GM13977 (cell line): Measurements from ENCODE around the gene RCAN2.
A peak's percentile ranks its signal among the peaks of the same experiment; 100 is the strongest.

ENCODE experiments used
- DNase-seq: peaks from one replicate; pipeline ENCODE4 v3.0.0; 2012; ENCODE audit warnings: low spot score
- CTCF ChIP-seq: IDR thresholded peaks from 2 replicates; pipeline ENCODE4 v1.5.1; 2012; ENCODE audit warnings: mild to moderate bottlenecking, control low read depth; ENCODE audit not compliant: insufficient read depth; ENCODE audit errors: extremely low read depth, missing control alignments
- in situ Hi-C: fragments of 300-500 bp; cut with MboI; formaldehyde crosslinking; loops from one replicate; pipeline ENCODE4 v1.12.0; 2022; ENCODE audit warnings: low sequenced_read_pairs, low pct_unique_long_range_greater_than_20kb, mixed read lengths, inconsistent platforms; ENCODE audit not compliant: unreplicated experiment

Gene RCAN2

GRCh38 chr6:46191961-46192360, 299.3 kb downstream of the RCAN2 start:
- no peak for TF ChIP-seq CTCF
- no peak for DNase-seq
- in situ Hi-C loops, result no loop called here

GRCh38 chr6:46190889-46191288, 300.4 kb downstream of the RCAN2 start:
- no peak for DNase-seq
- in situ Hi-C loops, result no loop called here
- TF ChIP-seq CTCF, result no peak

- in situ Hi-C loops, result no loop called here
- DNase-seq, result no peak
- no peak for TF ChIP-seq CTCF
These were observed 301.5 kb downstream of the RCAN2 start for GRCh38 chr6:46189726-46190125.

GRCh38 chr6:46186583-46186982, 304.7 kb downstream of the RCAN2 start:
- in situ Hi-C loops, result no loop called here
- no peak for TF ChIP-seq CTCF
- DNase-seq, result no peak

GRCh38 chr6:46184114-46184513, 307.1 kb downstream of the RCAN2 start:
- TF ChIP-seq CTCF, result no peak
- DNase-seq, result no peak
- in situ Hi-C loops, result no loop called here

- peak; percentile 13 for DNase-seq
- in situ Hi-C loops, result no loop called here
- TF ChIP-seq CTCF, result no peak
These were observed 315.3 kb downstream of the RCAN2 start for GRCh38 chr6:46175976-46176375.

- peak; percentile 52 for DNase-seq
- in situ Hi-C loops, result no loop called here
- no peak for TF ChIP-seq CTCF
These were observed 315.8 kb downstream of the RCAN2 start for GRCh38 chr6:46175446-46175845.
